GM12801 (cell line): Measurements from ENCODE around the gene MASP2.

Source experiments
- TF ChIP-seq, protein P1 (sequence below): IDR thresholded peaks from one replicate; pipeline ENCODE4 v1.5.1; 2011; ENCODE audit warnings: control low read depth; ENCODE audit not compliant: insufficient read length; ENCODE audit errors: extremely low read depth

The MASP2 gene

DNA sequence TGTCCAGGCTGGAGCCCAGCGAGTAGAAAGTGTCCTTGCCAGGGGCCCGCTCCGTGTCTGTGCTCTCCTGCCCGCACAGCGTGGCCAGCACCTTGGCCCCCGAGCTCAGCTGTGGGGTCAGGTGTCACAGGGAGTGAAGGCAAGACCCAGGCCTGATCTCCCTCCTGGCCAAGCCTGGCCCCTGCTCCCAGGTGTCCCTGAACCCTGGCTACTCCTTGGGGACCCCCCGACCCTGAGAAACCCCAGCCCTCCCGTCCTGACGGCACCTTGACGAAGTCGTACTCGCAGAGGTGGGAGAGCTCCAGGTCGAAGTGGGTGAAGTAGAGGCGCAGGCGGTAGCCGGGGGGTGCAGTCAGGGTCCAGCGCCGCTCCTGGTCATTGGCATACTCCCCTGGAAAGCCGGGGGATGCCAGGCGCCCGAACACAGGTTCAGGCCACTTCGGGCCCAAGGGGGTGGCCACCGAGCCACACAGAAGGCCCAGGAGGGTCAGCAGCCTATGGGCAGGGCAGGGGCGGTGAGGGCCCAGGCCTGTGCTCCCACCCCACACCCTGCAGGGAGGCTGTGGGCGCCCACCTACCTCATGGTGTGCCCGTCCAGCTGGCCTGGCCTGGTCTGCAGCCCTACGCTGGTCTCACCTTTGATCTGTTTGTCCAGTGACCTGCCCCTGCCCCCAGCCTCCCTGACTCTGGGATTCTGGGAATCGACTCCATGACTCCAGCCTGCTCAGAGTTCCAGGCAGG lies at the start of gene MASP2:
MASP2 (minus strand) TSS at position 615 of the 741 bp plus-strand sequence; CDS start at position 583, 32 bp downstream.
- TF ChIP-seq, protein P1, sequence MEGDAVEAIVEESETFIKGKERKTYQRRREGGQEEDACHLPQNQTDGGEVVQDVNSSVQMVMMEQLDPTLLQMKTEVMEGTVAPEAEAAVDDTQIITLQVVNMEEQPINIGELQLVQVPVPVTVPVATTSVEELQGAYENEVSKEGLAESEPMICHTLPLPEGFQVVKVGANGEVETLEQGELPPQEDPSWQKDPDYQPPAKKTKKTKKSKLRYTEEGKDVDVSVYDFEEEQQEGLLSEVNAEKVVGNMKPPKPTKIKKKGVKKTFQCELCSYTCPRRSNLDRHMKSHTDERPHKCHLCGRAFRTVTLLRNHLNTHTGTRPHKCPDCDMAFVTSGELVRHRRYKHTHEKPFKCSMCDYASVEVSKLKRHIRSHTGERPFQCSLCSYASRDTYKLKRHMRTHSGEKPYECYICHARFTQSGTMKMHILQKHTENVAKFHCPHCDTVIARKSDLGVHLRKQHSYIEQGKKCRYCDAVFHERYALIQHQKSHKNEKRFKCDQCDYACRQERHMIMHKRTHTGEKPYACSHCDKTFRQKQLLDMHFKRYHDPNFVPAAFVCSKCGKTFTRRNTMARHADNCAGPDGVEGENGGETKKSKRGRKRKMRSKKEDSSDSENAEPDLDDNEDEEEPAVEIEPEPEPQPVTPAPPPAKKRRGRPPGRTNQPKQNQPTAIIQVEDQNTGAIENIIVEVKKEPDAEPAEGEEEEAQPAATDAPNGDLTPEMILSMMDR = no peak

DNA sequence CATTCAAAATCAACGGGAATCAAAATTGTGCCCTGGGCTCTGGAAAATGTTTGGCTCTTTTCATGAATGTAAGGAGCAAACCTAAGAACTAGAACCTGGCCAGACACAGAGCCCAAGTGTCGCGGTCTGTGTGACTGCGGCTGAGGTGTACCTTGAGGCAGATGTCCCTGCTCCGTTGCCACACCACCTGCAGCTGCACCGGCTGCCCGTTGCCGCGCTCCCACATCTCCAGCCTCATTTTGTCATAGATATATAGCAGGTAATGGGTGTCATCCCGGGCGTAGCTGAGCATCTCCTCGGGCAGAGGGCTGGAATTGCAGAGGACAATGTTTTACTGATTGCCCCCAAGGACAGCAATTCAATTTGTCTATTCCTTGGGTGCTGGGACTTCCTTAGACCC lies 33.9 kb upstream of the MASP2 start:
- TF ChIP-seq, protein P1 = no peak

DNA sequence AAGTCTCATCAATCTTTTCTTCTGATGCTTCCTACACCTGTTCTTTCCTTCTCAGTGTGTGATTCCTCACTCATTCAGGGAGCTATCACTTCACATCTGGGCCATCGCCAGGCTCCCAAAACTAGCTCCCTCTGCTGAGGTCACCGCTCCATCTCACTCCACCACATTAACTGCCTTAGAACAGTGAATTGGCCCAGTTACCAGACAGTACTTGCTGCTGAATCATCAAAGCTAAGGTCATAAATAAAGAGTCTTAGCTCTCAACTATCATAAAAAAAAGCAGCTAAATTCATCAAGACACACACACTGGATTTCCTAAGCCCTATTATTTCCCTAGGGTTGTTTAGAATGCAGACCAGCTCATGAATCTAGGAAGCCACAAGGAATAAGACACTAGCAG lies 31.6 kb upstream of the MASP2 start:
- TF ChIP-seq, protein P1 = no peak

DNA sequence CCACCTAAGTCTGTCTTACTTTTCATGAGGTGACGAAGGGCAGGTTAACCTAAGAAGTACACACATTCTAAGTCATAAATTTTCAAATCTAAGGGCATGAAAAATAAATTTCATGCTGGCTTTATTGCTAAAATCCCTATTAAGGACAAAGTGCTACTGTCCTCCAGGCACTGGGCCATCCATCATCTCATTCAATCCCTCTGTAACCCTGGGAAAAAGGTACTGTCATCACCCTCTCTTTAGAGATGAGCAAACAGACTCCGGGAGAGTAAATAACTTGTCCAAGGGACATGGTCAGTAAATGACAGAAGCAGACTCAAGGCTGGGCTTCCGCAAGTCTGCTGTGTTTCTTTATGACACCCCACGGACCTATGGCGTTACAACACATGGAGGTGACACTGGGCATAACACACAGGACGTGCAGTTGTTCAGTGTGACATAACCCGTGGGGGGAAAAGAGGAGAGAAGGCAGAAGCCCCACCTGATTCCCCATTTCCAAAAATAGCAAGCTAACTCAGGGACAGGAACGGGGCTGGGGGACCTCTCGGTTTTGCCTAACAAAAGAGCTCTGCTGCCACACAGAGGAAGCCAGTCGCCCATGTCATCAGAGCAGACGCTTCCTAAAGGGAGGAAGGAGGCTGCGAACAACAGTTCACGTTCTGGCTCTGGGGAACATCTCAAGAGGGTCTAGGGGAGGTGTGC lies 25.3 kb upstream of the MASP2 start:
- TF ChIP-seq, protein P1 = no peak

DNA sequence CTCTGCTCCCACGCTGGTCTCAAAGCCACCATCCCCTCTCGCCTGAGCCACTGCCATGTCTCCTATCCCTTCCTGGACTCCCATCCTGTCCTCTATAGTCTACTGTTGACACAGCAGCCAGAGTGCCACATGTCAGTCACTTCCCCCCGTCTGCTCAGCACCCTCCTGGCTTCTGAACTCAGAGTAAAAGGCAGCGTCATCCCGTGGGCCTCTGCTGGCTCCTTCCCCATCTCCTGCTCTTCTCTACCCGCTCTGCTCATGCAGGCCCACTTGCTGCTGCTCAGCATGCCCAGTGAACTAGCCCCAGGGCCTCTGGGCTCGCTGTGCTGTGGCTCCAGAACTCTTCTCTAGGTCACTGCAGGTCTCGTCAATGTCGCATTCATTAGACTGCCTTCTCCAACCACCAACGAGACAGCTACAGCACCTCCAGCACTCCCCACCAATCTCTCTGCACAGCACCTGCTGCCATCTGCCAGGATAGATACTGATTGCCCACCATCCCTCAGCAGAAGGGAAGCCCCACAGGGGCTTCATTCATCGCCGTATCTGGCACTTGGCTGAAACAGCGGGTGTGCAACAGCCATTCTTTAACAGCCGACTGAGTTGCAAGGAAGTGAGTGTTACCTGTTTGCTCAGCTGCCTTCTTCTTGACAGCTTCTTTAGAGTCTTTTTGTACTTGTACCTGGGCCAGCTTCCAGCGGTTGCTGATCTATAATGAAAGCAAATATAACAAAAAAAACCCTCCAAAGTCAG lies 24.6 kb upstream of the MASP2 start:
- TF ChIP-seq, protein P1 = no peak

DNA sequence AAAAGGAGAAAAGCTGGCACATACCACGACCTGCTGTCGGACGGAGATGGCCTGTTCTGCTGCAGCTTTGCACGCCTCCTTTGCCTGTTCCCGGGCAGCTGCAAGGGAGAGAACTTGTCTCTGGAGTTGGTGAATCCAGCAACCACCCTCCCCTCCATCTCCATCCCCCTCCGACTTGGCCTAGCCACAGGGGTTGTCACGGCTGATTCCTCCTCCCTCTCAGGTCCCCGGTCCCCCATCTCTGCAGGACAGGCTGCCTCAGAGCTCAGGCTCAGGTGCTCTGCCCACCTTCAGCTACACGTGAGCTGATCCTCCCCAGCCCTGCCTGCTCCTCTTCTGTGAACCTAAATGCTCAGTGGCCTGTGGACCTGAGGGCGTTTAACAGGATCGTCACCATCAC lies 23.8 kb upstream of the MASP2 start:
- TF ChIP-seq, protein P1 = no peak
